Measurements from ENCODE around the gene KIRREL3.
A peak's percentile ranks its signal among the peaks of the same experiment; 100 is the strongest.
"Not testable (repeated sequence)": the region's sequence is repeated elsewhere in the genome, so short reads cannot be mapped to it uniquely, and the experiment has no call there.

KIRREL3 gene

GRCh38 chr11:126391970-126392632, 608.5 kb downstream of the KIRREL3 start:
- no peak for DNase-seq

DNA sequence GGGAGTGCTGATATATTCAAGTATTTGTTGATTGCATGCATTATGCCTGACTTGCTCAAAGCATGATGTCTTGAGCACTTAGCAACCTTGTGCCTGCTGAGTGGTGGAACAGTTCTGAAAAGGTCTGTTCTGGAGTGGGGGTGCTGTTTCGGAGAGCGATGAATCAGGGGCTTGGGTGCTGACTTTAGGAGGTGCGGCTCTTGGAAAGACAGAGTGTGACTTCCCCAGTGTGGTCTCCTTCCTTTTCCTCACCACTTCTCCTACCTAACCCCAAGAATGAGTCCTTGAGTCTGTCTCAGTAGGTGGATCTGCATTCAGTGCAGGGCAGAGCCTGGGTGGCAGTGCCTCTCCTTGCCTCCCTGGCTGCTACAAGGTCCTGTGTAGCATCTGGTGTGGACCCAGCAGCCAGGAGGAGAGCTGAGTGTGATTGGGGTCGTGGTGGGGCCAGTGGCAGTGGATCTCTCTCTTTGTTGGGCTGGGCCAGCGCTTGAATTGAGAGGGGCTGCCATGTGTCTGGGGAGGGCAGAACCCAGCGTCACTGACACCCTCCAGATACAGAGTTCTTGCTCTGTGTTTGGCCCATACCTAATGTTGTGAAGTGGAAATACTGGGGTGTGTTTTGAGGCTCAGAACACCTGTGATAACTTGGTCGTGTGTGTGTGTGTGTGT, 609.1 kb downstream of the KIRREL3 start:
- DNase-seq: no peak

DNA sequence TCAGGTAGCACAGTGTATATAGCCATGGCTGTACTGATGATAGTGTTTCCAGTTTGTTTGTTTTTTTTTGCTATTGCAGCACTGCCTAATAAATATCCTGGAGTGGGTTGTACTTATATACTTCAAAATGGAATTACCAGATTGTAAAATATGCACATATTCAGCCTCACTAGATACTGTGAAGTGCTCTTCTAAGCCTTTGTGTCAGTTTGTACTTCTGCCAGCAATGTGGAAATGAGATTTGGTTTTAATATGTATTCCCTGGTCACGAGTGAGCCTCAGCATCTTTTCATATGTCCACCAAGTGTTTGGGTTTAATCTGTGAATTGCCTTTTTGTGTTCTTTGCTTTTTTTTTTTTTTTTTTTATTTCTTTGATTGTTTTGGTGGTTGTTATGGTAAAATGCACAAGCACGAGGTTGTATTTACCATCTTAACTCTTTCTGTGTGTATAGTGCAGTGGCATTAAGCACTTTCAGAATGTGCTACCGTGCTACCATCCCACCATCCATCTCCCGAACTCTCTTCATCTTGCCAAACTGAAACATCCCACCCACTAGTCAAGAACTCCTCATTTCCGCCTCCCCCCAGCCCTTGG, 610.2 kb downstream of the KIRREL3 start:
- no peak for DNase-seq

GRCh38 chr11:126387857-126388256, 612.7 kb downstream of the KIRREL3 start:
- DNase-seq: no peak

DNA sequence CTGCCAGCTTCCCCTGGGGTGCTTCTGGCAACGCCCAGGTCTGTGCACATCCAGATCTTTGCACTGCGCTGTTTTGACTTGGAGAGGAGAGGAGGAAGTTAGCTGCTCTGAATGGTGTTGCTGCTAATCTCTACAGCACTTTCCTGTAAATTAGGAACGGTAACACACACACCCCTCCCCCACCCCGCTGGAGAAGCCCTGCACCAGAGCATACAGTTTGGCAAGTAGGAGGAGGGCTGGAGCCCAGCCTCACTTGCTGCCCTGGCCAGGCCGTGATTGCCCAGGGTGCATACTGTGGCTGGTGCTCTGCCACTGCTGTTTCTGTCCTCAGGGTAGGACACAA, 613.9 kb downstream of the KIRREL3 start:
- DNase-seq: not testable (repeated sequence)

DNA sequence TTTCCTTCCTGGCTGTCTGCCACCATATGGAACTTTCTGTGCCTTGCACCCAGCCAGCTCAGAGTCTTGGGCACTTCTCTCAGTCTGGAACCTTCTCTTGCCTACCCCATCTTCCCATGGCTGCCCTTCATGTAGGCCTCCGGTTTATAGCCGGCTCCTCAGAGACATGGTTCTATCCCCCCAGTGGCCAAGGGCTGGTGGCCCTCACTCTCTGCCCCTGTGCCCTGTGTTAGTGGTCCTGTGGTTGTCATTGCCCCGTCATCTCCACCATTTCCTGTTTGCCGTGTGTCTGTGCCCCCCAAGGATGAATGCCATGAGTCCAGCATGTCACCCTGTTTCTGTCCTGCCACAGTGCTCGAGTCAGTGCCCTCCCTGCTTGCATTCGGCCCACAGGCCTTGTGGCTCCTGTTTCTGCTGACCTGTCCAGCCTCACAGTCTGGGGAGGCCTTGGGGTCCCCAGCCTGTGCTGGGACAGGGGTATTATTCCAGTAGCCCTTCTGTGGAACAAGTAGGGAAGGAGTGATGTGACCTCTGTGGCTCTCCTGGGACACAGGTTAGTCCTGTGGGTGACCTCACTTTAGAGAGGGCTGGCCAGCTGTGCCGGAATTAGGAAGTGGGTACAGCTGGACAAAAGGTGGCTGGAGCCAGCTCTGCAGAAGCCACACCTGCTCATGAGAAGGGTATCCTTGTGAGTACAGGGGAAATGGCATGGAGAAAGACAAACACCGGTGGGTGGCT, 614.4 kb downstream of the KIRREL3 start:
- DNase-seq: no peak

- DNase-seq: no peak
These were observed 616.0 kb downstream of the KIRREL3 start for GRCh38 chr11:126384449-126385070.

DNA sequence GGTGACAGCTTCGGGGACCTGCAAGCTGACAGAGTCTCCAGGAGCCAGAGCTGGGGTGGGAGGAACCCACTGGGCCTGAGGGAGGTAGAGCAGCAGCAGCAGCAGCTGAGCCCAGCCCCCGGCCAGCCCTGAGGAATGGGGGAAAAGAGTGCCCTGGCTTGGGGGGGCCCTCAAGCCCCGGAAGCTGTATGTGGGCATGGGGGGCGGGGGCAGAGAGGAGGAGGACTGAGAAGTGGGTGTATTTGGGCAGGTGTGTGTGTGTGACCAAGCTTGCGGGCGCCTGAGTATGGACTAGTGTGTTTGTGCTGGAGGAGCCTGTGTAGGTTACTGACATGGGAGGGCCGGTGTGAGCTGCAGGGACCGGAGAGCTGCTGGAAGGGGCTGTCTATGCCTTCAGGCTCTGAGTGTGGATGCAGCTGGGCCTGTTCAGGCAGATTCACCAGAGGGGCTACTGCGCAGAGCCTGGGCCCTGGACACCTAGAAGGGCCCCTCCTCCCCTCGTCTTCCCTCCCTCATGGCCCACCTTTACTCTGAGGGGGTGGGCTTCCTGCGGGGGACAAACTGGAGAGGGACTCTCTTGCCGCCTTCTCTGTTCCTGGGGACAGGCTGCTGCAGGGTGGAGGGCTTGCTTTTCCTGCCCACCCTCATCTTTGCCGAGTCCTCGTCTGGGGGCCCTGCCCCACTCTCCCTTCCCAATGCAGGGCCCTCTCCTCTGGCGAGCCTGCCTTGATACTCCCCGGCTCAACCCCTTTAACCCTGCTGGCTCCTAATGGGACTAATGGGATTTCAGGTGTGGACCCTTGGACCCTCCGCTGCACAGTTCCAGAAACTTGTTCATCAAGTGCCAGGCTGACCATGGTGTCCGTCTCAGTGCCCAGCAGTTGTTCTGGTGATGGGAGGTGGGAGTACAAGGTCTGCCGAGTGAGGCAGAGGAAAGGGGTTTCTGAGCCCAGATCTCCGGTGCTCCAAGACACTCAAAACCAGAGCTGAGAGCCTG, 616.9 kb downstream of the KIRREL3 start:
- DNase-seq: no peak

- not testable (repeated sequence) for DNase-seq
These were observed 617.9 kb downstream of the KIRREL3 start for GRCh38 chr11:126382641-126383040.

DNA sequence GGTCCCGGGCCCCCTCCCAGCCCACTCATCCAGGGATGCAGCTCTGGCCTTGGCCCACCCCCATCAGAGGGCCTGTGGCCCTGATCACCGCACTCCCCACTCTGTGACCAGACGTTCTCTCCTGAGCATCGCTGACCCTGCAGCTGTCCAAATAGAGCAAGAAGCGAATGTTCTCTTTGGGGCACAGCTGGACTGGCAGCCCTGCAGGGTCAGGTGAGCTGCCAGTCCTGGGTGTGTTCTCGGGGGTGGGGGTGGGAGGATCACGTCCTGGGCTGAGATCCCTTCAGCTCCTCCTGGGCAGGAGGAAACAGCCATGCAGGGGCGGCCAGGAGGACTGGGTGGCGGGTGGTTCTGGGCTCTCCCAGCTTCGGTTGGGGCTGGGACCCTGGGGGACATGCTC, 618.6 kb downstream of the KIRREL3 start:
- DNase-seq: not testable (repeated sequence)

- DNase-seq: no peak
These were observed 619.7 kb downstream of the KIRREL3 start for GRCh38 chr11:126380909-126381308.

DNA sequence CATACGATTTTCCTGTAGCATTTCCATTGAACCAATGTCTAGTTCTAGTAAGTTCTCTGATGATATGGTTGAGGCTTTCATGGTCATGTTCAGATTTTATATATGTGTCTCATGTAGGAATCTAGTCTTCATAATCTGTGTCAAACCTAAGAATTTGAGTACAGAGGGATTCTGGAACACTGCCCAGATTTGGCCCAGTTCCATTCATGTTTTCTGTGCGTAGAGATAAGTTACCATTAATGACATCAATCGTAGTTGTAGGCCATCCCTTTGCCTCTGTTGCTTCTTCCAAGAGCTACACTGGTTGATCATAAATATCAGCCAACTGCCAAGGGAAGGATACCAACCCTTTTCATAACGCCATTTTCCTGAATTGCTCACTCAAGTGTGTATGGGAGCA, 621.8 kb downstream of the KIRREL3 start:
- DNase-seq: peak; percentile 22

DNA sequence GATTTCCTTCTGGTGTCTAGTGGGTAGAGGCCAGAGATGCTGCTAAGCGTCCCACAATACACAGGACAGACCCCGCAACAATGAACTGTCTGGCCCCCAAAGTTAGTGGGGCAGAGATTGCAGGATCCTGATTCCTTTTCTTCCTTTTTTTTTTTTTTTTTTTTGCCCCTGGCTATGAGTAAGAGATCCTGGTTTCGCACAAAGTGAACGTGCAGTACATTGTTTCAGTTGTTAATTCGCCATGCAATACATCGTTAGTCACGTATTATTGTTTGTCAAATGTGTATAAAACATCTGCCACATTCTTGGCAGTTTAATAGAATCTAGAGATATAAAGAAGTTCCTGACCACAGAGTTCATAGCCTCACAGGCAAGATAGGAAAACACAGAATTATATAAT, 624.8 kb downstream of the KIRREL3 start:
- DNase-seq: no peak

DNA sequence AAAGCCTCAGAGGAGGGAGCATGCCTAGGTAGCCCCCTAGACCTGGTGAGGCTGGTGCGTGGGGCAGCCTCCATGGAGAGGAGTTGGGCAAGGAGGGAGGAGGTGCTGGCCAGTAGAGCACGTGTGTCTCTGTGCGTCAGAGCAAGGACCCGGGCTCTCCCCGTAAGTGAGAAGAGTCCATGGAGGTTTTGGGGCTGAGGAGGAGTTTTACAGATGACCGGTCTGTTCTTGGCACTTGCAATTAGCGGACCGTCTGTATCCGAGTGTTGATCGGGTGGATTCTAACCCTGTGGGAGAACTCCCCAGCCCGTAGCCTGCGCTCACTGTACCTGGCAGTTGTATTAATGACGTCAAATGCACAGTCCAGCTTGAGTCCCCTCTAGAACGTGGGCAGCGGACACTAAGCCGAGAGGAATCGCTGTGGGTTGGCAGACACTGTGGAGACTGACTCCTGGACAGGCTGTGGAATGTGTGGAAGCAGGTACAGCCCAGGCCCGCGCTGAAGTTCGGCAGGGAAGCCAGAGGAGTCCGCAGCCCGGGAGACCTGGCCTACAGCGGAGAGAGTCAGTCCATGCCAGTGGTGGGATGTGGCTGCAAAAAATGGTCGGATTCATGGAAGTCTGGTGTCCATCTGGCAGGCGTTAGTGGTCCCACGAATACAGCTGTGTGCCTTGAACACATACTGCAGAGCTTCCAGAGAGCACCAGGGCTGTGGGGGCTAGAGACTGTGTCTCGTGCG, 625.8 kb downstream of the KIRREL3 start:
- DNase-seq: not testable (repeated sequence)

DNA sequence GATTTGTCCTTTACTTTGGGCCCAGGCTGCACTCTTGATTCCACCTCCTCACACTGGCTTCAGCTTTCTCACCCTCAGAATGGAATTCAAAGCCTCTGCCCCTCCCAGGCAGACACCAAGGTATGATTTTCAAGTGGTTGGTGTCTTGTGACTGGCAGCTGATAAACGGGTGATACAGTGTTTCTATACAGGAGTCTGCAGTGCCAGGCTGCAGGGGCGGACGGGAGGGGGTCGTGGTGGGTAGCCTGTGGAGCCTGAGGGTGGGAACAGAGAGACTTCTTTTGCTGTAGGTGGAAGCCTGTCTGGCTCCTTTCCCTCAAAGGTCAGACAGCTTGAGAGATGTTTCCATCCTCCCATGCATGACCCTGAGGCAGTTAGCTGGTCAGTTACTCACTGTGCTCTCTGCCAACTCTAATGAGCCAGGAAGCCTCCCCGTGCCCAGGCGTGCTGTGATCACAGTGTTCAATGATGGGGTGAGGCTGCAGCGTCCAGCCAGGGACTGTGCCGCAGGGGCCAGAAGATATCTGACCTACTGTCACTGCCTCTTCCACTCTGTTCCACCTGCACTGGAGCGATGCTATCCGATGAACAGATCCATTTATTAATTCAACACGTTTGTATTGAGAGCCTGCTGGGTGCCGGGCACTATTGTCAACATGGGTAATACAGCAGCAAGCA, 627.0 kb downstream of the KIRREL3 start:
- peak; percentile 14 for DNase-seq
